Choroid plexus epithelial cell (primary cell): ENCODE measurements around the gene FPR2.
A peak's percentile ranks its signal among the peaks of the same experiment; 100 is the strongest.

ENCODE experiments used
- DNase-seq: peaks from one replicate; pipeline ENCODE4 v3.0.0-alpha.2; 2010; ENCODE audit warnings: low read depth
- H3K4me3 ChIP-seq: 2 replicates; pipeline ENCODE4 v1.5.1; 2011; ENCODE audit warnings: low read depth, mild to moderate bottlenecking, control low read depth, low read length, moderate library complexity
- TF ChIP-seq, protein P1 (sequence below): conservative IDR thresholded peaks from 2 replicates; pipeline ENCODE4 v1.5.1; 2011; ENCODE audit warnings: low read depth, mild to moderate bottlenecking, control low read depth, inconsistent platforms, low read length, moderate library complexity

Gene FPR2

DNA sequence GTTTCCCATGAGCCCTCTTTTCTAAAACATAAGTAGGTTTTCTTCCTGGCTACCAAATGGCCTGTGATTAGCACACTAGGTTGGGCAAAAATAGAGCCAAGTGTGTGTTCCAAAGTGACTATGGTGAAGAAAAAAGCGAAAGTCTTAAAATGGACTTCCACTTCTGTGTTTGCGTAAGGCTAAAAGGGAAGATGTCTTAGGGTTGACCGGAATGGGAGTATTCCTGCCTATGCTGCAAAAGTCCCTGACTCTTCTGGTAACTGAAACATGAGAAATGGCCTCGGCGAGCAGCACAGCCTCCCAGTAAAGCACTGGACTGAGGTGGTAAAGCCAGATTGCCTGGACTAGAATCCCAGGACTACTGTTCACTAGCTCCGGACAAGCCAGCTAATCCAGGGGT is 6.9 kb upstream of the FPR2 start:
- DNase-seq, result no peak
- no peak overlapping the region for H3K4me3 ChIP-seq
- TF ChIP-seq, protein P1, sequence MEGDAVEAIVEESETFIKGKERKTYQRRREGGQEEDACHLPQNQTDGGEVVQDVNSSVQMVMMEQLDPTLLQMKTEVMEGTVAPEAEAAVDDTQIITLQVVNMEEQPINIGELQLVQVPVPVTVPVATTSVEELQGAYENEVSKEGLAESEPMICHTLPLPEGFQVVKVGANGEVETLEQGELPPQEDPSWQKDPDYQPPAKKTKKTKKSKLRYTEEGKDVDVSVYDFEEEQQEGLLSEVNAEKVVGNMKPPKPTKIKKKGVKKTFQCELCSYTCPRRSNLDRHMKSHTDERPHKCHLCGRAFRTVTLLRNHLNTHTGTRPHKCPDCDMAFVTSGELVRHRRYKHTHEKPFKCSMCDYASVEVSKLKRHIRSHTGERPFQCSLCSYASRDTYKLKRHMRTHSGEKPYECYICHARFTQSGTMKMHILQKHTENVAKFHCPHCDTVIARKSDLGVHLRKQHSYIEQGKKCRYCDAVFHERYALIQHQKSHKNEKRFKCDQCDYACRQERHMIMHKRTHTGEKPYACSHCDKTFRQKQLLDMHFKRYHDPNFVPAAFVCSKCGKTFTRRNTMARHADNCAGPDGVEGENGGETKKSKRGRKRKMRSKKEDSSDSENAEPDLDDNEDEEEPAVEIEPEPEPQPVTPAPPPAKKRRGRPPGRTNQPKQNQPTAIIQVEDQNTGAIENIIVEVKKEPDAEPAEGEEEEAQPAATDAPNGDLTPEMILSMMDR, result no peak

DNA sequence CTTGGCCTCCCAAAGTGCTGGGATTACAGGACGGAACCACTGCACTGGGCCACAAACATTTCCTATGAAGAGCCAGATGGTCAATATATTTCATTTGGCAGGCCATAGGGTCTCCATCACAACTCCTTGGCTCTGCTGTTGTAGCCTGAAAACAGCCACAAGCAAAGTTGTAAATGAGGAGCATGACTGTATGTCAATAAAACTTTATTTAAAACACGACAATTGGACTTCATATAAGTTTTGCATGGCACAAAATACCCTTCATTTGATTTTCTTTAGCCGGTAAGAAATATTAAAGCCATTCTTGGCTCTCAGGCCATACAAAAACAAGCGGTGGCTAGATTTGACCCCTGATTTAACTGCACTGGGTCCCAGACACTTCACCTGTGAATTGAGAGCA is 6.2 kb upstream of the FPR2 start:
- DNase-seq, result no peak
- no peak overlapping the region for H3K4me3 ChIP-seq
- TF ChIP-seq, protein P1, result no peak

DNA sequence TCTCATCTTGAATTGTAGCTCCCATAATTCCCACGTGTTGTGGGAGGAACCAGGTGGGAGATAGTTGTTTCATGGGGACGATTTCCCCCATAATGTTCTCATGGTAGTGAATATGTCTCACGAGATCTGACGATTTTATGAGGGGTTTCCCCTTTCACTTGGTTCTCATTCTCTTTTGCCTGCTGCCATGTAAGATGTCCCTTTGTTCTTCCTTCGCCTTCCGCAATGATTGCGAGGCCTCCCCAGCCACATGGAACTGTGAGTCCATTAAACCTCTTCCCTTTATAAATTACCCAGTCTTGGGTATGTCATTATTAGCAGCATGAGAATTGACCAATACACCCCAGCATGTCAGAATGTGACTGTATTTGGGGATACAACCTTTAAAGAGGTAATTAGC is 5.4 kb upstream of the FPR2 start:
- no peak for DNase-seq
- no peak overlapping the region for H3K4me3 ChIP-seq
- TF ChIP-seq, protein P1, result no peak

DNA sequence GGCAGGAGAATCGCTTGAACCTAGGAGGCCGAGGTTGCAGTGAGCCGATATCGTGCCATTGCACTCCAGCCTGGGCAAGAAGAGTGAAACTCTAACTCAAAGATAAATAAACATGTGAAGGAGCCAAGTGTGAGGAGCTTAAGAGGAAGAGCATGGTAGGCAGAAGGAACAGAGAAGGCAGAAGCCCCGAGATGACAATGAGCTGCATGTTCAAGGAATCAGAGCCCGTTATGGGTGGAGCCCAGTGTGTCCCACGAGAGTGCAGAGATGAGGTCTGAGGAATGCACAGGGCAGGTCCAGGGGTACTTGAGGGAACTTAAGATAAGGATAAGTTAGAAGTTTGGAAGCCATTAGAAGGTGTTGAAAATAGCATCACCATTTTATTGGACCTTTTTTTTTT is 716 bp downstream of the FPR2 start:
- H3K4me3 ChIP-seq, result no peak overlapping the region
- TF ChIP-seq, protein P1, result no peak

DNA sequence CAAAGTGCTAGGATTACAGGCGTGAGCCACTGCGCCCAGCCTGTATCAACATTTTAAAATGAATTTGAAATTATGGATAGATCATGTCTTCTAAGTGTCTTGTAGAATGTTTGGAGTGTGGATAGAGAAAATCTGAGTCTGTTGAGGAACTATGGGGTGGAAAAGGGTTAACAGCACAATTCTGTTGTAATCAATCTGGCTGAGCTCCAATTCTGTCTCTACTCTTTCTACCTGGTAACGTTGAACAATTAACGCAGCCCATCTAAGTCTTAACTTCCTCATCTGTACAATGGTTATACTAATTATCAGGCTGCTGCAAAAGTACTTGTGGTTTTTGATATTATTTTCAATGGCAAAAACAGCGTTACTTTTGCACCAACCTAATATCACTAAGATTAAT is 4.1 kb downstream of the FPR2 start:
- no peak for DNase-seq
- TF ChIP-seq, protein P1, result no peak
- no peak overlapping the region for H3K4me3 ChIP-seq

More for the DNA sequence above, 716 bp downstream of the FPR2 start:
- DNase-seq, result no peak

DNA sequence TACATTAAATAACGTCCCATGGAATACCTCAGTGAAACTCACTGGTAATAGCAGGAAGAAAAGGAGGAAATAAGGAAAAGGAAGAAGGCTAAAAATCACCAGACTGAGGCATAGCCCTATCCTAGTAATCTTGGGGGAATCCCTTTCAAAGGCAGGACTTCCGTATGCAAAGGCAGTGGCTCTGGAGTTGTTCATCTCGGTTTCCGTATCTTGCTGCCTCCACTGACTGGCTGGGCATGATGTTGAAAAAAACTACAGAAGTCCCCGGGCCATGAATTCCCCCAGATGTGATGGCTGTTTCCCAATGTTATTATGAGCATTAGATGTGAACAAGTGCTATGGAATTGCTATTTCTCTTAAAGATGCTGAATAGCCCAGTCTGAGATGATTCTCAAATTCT is 5.5 kb downstream of the FPR2 start:
- H3K4me3 ChIP-seq, result no peak overlapping the region
- no peak for DNase-seq
- TF ChIP-seq, protein P1, result no peak

DNA sequence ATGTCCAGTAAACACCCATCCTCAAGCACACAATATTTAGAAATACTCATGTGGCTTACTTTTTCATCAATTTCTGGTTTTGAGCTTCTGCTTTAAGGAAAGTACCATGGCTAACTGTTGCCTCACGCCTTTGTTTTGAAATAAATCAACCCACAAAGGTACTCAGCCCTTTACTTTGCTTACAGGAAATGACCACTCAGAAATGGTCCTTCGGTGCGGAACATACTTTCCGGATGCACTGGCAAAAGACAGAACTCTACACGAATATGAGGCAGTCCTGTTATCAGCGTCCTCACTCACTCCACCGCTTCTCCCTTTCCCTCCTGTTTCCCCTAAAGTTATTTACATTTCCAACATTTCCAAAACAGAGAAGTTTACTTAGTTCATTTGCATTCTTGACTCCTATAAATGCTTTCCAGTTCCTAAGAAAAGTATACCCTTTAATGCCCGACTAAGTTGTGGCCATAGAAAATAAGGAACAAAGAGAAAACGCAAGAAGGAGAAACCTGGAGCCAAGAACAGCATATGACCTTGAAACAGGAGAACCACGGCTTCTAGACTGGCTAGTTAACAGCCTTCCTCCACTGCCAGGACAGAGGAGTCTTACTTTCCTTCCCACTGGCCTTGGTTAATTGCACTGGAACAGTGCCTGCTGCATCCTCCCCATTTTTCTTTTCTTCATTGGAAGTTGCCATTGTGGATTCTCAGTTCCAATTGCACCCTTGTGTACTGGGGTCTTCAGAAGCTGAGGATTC is 10.6 kb downstream of the FPR2 start:
- TF ChIP-seq, protein P1, result no peak
- DNase-seq, result peak; percentile 61
- H3K4me3 ChIP-seq, result no peak overlapping the region
